Neuronal stem cell (in vitro differentiated cells): Measurements from ENCODE around the gene RFT1.

Source experiments
- DNase-seq: peaks from one replicate; pipeline ENCODE4 v3.0.0-alpha.2; 2013; ENCODE audit warnings: low spot score
- H2AFZ ChIP-seq: one replicate; pipeline ENCODE4 v1.6.1; 2013; ENCODE audit warnings: mild to moderate bottlenecking, low read length, inconsistent platforms
- H2AK5ac ChIP-seq: 2 replicates; pipeline ENCODE4 v1.6.1; 2013; ENCODE audit warnings: low read depth, mild to moderate bottlenecking, inconsistent platforms, low read length, moderate library complexity, mixed read lengths
- H2BK120ac ChIP-seq: 2 replicates; pipeline ENCODE4 v1.6.1; 2013; ENCODE audit warnings: low read depth, mild to moderate bottlenecking, inconsistent platforms, low read length, moderate library complexity, mixed read lengths
- H2BK12ac ChIP-seq: one replicate; pipeline ENCODE4 v1.6.1; 2013; ENCODE audit warnings: low read length, inconsistent platforms
- H2BK15ac ChIP-seq: 2 replicates; pipeline ENCODE4 v1.6.1; 2013; ENCODE audit warnings: mild to moderate bottlenecking, low read length, inconsistent platforms, mixed read lengths
- H2BK5ac ChIP-seq: one replicate; pipeline ENCODE4 v1.6.1; 2013; ENCODE audit warnings: inconsistent platforms, mild to moderate bottlenecking, low read length, moderate library complexity
- H3K14ac ChIP-seq: one replicate; pipeline ENCODE4 v1.6.1; 2013; ENCODE audit warnings: low read length, inconsistent platforms
- H3K18ac ChIP-seq: 2 replicates; pipeline ENCODE4 v1.6.1; 2013; ENCODE audit warnings: low read length, inconsistent platforms
- H3K23ac ChIP-seq: 2 replicates; pipeline ENCODE4 v1.6.1; 2013; ENCODE audit warnings: low read depth, mild to moderate bottlenecking, mixed read lengths, low read length, inconsistent platforms; ENCODE audit not compliant: poor library complexity
- H3K27ac ChIP-seq: replicated peaks from 3 replicates; pipeline ENCODE4 v1.5.1; 2013; ENCODE audit warnings: low read length, inconsistent platforms
- H3K27me3 ChIP-seq, 3 experiments: 2 replicates each; pipeline ENCODE4 v1.6.1; 2013; ENCODE audit warnings: low read length in 3 of 3, mild to moderate bottlenecking in 2 of 3, inconsistent platforms in 1 of 3, low read depth in 1 of 3, mixed read lengths in 1 of 3, moderate library complexity in 1 of 3; ENCODE audit not compliant: control insufficient read depth in 3 of 3, insufficient read depth in 3 of 3
- H3K36me3 ChIP-seq, 2 donors: replicated peaks in 1 of 2; 2 replicates each; pipeline ENCODE4 v1.6.1; 2013; ENCODE audit warnings: low read length in 2 of 2; ENCODE audit not compliant: control insufficient read depth in 2 of 2, insufficient read depth in 2 of 2
- H3K4ac ChIP-seq: 2 replicates; pipeline ENCODE4 v1.6.1; 2013; ENCODE audit warnings: inconsistent platforms, mild to moderate bottlenecking, low read length, moderate library complexity
- H3K4me1 ChIP-seq, 2 donors: 1 replicate in 1 of 2; 2 replicates in 1 of 2; pipeline ENCODE4 v1.6.1; 2013; ENCODE audit warnings: low read length in 2 of 2, low read depth in 1 of 2; ENCODE audit not compliant: control insufficient read depth in 2 of 2, insufficient read depth in 1 of 2
- H3K4me2 ChIP-seq: one replicate; pipeline ENCODE4 v1.6.1; 2013; ENCODE audit warnings: mild to moderate bottlenecking, low read length, inconsistent platforms; ENCODE audit not compliant: insufficient read depth, poor library complexity, severe bottlenecking
- H3K4me3 ChIP-seq, 2 donors: 2 replicates each; pipeline ENCODE4 v1.5.1; 2013; ENCODE audit warnings: low read length in 2 of 2, mild to moderate bottlenecking in 2 of 2, inconsistent platforms in 1 of 2, moderate library complexity in 1 of 2
- H3K79me1 ChIP-seq: one replicate; pipeline ENCODE4 v1.6.1; 2013; ENCODE audit warnings: low read depth, mild to moderate bottlenecking, inconsistent platforms, low read length, moderate library complexity
- H3K9ac ChIP-seq: one replicate; pipeline ENCODE4 v1.6.1; 2013; ENCODE audit warnings: mild to moderate bottlenecking, low read depth, low read length, inconsistent platforms; ENCODE audit not compliant: poor library complexity
- H3K9me3 ChIP-seq, 2 donors: replicated peaks in 1 of 2; 2 replicates each; pipeline versions ENCODE3 to v1.6.1; 2013; ENCODE audit warnings: low read length in 2 of 2, mild to moderate bottlenecking in 2 of 2, inconsistent platforms in 1 of 2, low read depth in 1 of 2, mixed read lengths in 1 of 2, moderate library complexity in 1 of 2; ENCODE audit not compliant: control insufficient read depth in 2 of 2, insufficient read depth in 1 of 2
- H4K8ac ChIP-seq: one replicate; pipeline ENCODE4 v1.6.1; 2013; ENCODE audit warnings: low read depth, mild to moderate bottlenecking, inconsistent platforms, low read length, moderate library complexity
- H4K91ac ChIP-seq: one replicate; pipeline ENCODE4 v1.6.1; 2013; ENCODE audit warnings: low read length, low read depth, mild to moderate bottlenecking, inconsistent platforms; ENCODE audit not compliant: poor library complexity
- WGBS, 2 donors: extraction: QIAGEN DNeasy Blood & Tissue Kit; methylation state at CpG; one replicate each; pipeline ENCODE4 v1.1.7; 2013; ENCODE audit warnings: missing lambda C conversion rate in 2 of 2, mixed read lengths in 1 of 2; ENCODE audit not compliant: insufficient read length in 2 of 2, insufficient replicate concordance in 1 of 2; ENCODE audit errors: extremely low coverage in 2 of 2; 5-methylcytosine and 5-hydroxymethylcytosine counted together

The RFT1 gene

GRCh38 chr3:53160660-53161449 lies 30.6 kb upstream of the RFT1 start, which contains the start of gene PRKCD:
Gene PRKCD, plus strand, starts transcription at chr3:53161209. Its CDS starts 17,214 bp downstream, at chr3:53178423.
- peaks cover 0 to 85% (median 25%) of the 10 kb centered on the region in 3 experiments for H3K27me3 ChIP-seq

GRCh38 chr3:53160061-53160659 lies 29.9 kb upstream of the RFT1 start:
- H3K27me3 ChIP-seq: peaks cover 0 to 85% (median 25%) of the 10 kb centered on the region in 3 experiments
- no CpG with 5 or more reads among the region's 4 CpGs for whole genome bisulfite sequencing, 2 donors
- no peak for DNase-seq

More at GRCh38 chr3:53160660-53161449, 30.6 kb upstream of the RFT1 start, which contains the start of gene PRKCD:
- Histone ChIP-seq H2BK12ac (no peak within 1 kb of the TSS), H2BK5ac (peak within 1 kb of the TSS; percentile 14), H3K14ac (peak within 1 kb of the TSS; percentile 64), H3K79me1 (no peaks in the 10 kb centered on the region), H3K27ac (no peak within 1 kb of the TSS), H4K8ac (no peak within 1 kb of the TSS), H3K4me2 (peak within 1 kb of the TSS; percentile 97), H2BK15ac (peak within 1 kb of the TSS; percentile 56), H4K91ac (no peak within 1 kb of the TSS), H2AFZ (peak within 1 kb of the TSS; percentile 95), H3K36me3 (no peaks in the 10 kb centered on the region), H3K4me3 (peak within 1 kb of the TSS; percentile 45 to 87), H3K23ac (peak within 1 kb of the TSS; percentile 77), H3K9me3 (no peaks in the 10 kb centered on the region), H2AK5ac (peak within 1 kb of the TSS; percentile 26), H3K4me1 (peaks cover 9 to 33% of the 10 kb centered on the region in 2 donors), H3K18ac (peak within 1 kb of the TSS; percentile 96), H3K4ac (no peak within 1 kb of the TSS), H3K9ac (peak within 1 kb of the TSS; percentile 82), H2BK120ac (no peak within 1 kb of the TSS)
- peak; percentile 64 for DNase-seq
- no CpG with 5 or more reads among the region's 88 CpGs for WGBS, 2 donors

GRCh38 chr3:53159156-53160060 lies 29.2 kb upstream of the RFT1 start:
- Histone ChIP-seq H3K9ac (no peak overlapping the region), H3K4me2 (no peak overlapping the region), H3K79me1 (no peaks in the 10 kb centered on the region), H2BK12ac (no peak overlapping the region), H3K18ac (no peak overlapping the region), H3K27me3 (peaks cover 0 to 86% (median 25%) of the 10 kb centered on the region in 3 experiments), H3K14ac (no peak overlapping the region), H3K4ac (no peak overlapping the region), H4K8ac (no peak overlapping the region), H3K27ac (no peak overlapping the region), H4K91ac (no peak overlapping the region), H2AFZ (no peak overlapping the region), H3K4me3 (no peak overlapping the region), H3K36me3 (no peaks in the 10 kb centered on the region), H3K9me3 (no peaks in the 10 kb centered on the region), H3K23ac (no peak overlapping the region), H2BK120ac (no peak overlapping the region), H2BK15ac (no peak overlapping the region), H3K4me1 (peaks cover 9 to 33% of the 10 kb centered on the region in 2 donors), H2BK5ac (no peak overlapping the region), H2AK5ac (no peak overlapping the region)
- no CpG with 5 or more reads among the region's 9 CpGs for WGBS, 2 donors
- DNase-seq: no peak

More at GRCh38 chr3:53160061-53160659, 29.9 kb upstream of the RFT1 start:
- Histone ChIP-seq H2AFZ (no peak overlapping the region), H3K9me3 (no peaks in the 10 kb centered on the region), H3K14ac (no peak overlapping the region), H3K18ac (peak overlapping the region; percentile 92), H3K23ac (no peak overlapping the region), H2BK12ac (no peak overlapping the region), H4K8ac (no peak overlapping the region), H3K4me3 (peak overlapping the region; percentile 45 to 79), H3K79me1 (no peaks in the 10 kb centered on the region), H2BK120ac (no peak overlapping the region), H3K36me3 (no peaks in the 10 kb centered on the region), H3K27ac (no peak overlapping the region), H3K4me2 (peak overlapping the region; percentile 97), H3K4me1 (peaks cover 9 to 33% of the 10 kb centered on the region in 2 donors), H2BK5ac (peak overlapping the region; percentile 14), H2BK15ac (no peak overlapping the region), H3K4ac (no peak overlapping the region), H2AK5ac (no peak overlapping the region), H3K9ac (no peak overlapping the region), H4K91ac (no peak overlapping the region)
